Right atrium auricular region (tissue), 2 donors: ENCODE results near the gene GLI3. TPM values are rescaled to one million over a fixed set of nuclear protein-coding genes. Genes with fewer than 3 reads are reported as not detected.

ENCODE experiments used
- DNase-seq: peaks from one replicate; pipeline ENCODE4 v3.0.0-alpha.2; 2019; ENCODE audit warnings: low spot score
- H3K27ac ChIP-seq, 2 donors: fragments of 200-600 bp; sonication (generic); 1 replicate in 1 of 2; 2 replicates in 1 of 2; pipeline ENCODE4 v1.5.1; 2016 to 2019
- H3K27me3 ChIP-seq, 2 donors: fragments of 200-600 bp; sonication (generic); one replicate each; pipeline versions ENCODE4 v1.5.1 to v1.6.0; 2017 to 2019
- H3K36me3 ChIP-seq: fragments of 200-600 bp; sonication (generic); one replicate; pipeline ENCODE4 v1.5.1; 2016
- H3K4me1 ChIP-seq, 2 donors: fragments of 200-600 bp; sonication (generic); one replicate each; pipeline versions ENCODE4 v1.5.1 to v1.6.0; 2017 to 2019
- H3K4me3 ChIP-seq, 2 donors: fragments of 200-600 bp; sonication (generic); 1 replicate in 1 of 2; 2 replicates in 1 of 2; pipeline ENCODE4 v1.5.1; 2017 to 2019; ENCODE audit warnings: mild to moderate bottlenecking in 1 of 2, moderate library complexity in 1 of 2
- H3K9me3 ChIP-seq, 2 donors: fragments of 200-600 bp; sonication (generic); one replicate each; pipeline ENCODE4 v1.5.1; 2019
- total RNA-seq, 2 donors: library from RNA; depleted of rRNA; stranded (reverse); fragments of >200 nt; gene quantifications; one replicate each; pipeline ENCODE4 v1.1.0, GENCODE V29; 2016
- TF ChIP-seq, protein P1 (sequence below), 2 donors: fragments of 200-600 bp; sonication (generic); IDR thresholded peaks; one replicate each; pipeline ENCODE4 v1.5.1; 2019; ENCODE audit warnings: antibody characterized with exemption in 2 of 2

Gene GLI3
- total RNA-seq, 2 donors from 2014 or later = 1.5 to 2.0 TPM

DNA sequence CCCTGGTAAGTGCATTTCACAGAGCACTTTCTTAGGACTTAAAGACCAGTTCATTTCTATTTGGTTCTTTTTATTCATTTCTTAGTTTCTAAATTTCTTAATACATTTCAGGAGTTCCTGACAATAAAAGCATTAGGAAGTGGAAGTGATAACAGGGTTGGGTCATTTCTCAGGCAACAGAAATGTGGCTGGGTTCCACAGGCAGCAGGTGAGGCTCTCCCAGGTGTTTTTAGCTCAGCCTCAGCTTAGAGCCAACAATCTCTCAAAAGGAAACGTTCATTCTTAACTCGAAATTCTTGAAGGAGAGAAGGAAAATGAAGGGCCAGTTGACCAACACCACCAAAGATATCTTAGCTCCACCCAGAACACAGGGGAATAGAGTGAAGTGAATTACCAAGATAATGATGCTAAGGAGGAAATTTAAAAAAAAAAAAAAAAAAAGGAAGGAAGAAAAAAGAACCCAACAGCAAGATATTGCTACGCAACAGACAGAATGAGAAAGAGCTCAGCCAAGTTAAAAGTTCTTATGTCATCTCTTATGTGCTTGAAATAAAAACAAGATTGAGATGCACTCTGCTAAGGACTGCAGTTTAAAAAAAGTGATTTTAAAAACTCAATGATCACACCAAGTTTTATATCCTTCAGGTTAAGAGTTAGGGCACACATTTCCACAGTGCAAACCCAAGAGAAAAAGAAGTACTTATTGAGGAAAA, 230.1 kb downstream of the GLI3 start:
- TF ChIP-seq, protein P1, sequence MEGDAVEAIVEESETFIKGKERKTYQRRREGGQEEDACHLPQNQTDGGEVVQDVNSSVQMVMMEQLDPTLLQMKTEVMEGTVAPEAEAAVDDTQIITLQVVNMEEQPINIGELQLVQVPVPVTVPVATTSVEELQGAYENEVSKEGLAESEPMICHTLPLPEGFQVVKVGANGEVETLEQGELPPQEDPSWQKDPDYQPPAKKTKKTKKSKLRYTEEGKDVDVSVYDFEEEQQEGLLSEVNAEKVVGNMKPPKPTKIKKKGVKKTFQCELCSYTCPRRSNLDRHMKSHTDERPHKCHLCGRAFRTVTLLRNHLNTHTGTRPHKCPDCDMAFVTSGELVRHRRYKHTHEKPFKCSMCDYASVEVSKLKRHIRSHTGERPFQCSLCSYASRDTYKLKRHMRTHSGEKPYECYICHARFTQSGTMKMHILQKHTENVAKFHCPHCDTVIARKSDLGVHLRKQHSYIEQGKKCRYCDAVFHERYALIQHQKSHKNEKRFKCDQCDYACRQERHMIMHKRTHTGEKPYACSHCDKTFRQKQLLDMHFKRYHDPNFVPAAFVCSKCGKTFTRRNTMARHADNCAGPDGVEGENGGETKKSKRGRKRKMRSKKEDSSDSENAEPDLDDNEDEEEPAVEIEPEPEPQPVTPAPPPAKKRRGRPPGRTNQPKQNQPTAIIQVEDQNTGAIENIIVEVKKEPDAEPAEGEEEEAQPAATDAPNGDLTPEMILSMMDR (IDR thresholded peaks at IDR 0.05) = no peak
- Histone ChIP-seq H3K27ac (no peak overlapping the region), H3K4me3 (no peak overlapping the region), H3K9me3 (no peaks in the 10 kb centered on the region), H3K36me3 (no peaks in the 10 kb centered on the region), H3K27me3 (no peaks in the 10 kb centered on the region), H3K4me1 (no peaks in the 10 kb centered on the region)
- DNase-seq = no peak

DNA sequence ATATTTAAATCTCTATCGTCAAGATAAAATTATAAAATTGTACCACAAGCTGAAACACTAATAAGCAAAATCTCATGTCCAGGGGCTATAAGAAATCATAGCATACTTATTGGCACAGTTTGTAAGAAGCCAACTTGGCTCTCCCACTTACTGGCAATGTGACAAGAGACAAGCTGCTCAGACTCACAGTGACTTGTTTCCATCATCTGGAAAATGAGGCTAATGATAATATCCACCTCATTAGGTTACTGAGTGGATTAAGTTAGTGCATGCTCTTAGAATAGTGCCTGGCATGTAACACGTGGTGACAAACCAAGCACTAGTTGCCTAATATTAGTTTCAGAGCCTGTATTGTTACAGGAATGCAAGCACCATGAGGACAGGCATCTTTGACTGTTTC, 234.4 kb downstream of the GLI3 start:
- Histone ChIP-seq H3K27ac (no peak overlapping the region), H3K27me3 (no peaks in the 10 kb centered on the region), H3K4me3 (no peak overlapping the region), H3K4me1 (no peaks in the 10 kb centered on the region), H3K9me3 (no peaks in the 10 kb centered on the region), H3K36me3 (no peaks in the 10 kb centered on the region)
- no peak for DNase-seq
- TF ChIP-seq, protein P1 (IDR thresholded peaks at IDR 0.05) = no peak

DNA sequence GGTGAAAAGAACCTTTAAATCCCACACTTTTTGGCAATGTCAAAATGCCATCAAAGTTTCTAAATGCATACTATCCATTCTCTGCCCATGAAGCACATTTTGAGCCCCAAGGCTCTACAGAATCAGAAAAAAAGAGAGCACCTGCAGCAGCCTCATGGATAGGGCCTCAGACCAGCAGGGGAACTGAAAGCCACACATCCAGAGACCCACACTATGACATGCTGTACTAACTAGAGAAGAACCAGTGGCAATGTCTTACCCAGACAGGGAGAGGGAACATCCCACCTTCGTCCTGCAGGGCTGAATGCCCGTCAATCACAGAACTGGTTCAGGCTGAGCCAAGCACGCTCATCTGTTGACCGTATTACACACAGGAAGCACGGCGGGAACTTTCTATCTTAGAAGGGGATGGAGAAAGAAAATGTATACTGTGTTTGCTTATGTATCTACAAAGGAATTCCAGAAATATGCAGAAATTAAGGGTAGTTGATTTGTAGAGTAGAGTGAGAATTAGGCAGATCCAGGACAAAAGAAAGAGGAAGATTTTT, 237.2 kb downstream of the GLI3 start:
- no peaks in the 10 kb centered on the region for H3K9me3 ChIP-seq
- H3K27ac ChIP-seq = no peak overlapping the region
- DNase-seq = no peak
- TF ChIP-seq, protein P1 (IDR thresholded peaks at IDR 0.05) = no peak
- H3K4me1 ChIP-seq = peaks cover 0 to 8% of the 10 kb centered on the region in 2 donors
- no peak overlapping the region for H3K4me3 ChIP-seq
- no peaks in the 10 kb centered on the region for H3K27me3 ChIP-seq
- no peaks in the 10 kb centered on the region for H3K36me3 ChIP-seq

DNA sequence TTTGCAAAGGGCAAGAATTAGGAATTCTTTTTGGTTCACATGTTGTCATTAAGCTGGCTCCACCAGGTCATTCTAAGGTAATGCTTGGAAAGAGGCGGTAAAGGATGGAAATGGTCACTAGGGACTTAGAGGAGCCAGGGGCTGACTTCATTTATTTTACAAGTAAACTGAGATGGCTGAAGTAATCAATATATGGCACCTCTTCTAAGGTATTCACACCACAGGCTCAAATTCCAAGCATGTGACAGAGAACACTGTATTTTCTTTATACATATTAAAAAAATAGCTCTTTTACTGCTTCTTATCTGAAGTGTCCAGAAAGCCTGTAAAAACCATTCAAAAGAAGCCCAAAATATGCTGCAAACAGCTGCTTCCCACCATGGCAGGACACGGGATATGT, 239.0 kb downstream of the GLI3 start:
- DNase-seq = no peak
- Histone ChIP-seq H3K36me3 (no peaks in the 10 kb centered on the region), H3K9me3 (no peaks in the 10 kb centered on the region), H3K27me3 (no peaks in the 10 kb centered on the region), H3K27ac (no peak overlapping the region), H3K4me3 (no peak overlapping the region), H3K4me1 (peaks cover 0 to 8% of the 10 kb centered on the region in 2 donors)
- TF ChIP-seq, protein P1 (IDR thresholded peaks at IDR 0.05) = no peak

DNA sequence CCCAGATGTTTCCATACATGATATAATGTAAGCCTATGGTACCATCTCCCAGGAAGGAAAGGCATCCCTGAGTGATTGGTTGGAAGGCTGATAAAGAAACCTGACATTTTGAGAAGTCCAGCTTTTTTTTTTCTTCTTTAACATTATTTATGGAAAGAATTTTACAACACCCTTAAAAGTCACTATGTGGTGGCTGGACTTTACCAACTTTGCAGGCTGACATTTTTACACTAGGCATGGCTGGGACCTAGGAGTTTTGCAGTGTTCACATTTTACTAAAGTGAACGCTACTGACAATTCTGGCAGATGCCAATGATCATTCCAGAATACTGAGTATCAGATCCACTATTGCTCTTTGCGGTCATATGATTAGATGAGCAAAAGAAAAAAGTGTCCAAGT, 239.9 kb downstream of the GLI3 start:
- H3K27ac ChIP-seq = no peak overlapping the region
- no peaks in the 10 kb centered on the region for H3K36me3 ChIP-seq
- TF ChIP-seq, protein P1 (IDR thresholded peaks at IDR 0.05) = no peak

More for the DNA sequence above, 239.9 kb downstream of the GLI3 start:
- no peaks in the 10 kb centered on the region for H3K9me3 ChIP-seq
- no peaks in the 10 kb centered on the region for H3K27me3 ChIP-seq
- DNase-seq = no peak
- H3K4me3 ChIP-seq = no peak overlapping the region
- peaks cover 0 to 8% of the 10 kb centered on the region in 2 donors for H3K4me1 ChIP-seq
